SU-DHL-6 (cell line): ENCODE data around the gene SCT.

ENCODE experiments used
- EZH2phosphoT487 ChIP-seq: fragments of 200-600 bp; sonication (generic), shearing (Covaris generic); conservative IDR thresholded peaks from 2 replicates; pipeline ENCODE4 v1.6.1; 2018; ENCODE audit warnings: mild to moderate bottlenecking, antibody characterized with exemption, low read length, moderate library complexity, mixed read lengths
- TF ChIP-seq, protein P1 (sequence below): fragments of 200-600 bp; sonication (generic); IDR thresholded peaks from one replicate; pipeline ENCODE4 v1.5.1; 2017; ENCODE audit warnings: antibody characterized with exemption, mild to moderate bottlenecking, low read length, moderate library complexity; ENCODE audit not compliant: insufficient read depth, poor library complexity, severe bottlenecking

DNA sequence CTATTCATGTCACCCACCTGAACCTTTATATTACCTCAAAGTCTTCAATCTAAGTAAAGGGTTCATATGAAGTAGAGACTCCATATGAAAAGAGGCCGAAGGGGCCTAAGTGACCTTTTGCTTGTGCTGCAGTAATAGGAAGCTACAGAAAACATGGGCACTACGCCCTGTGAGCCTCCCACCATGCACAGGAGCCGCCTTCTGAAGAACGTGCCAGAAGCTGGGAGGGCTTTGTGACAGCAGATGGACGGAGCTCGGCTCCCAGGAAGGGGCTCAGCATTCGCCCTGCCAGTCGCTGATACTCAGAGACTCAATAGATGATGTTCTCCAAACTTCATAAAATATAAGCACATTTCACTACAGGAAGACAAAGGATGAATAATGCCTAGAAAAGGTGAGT lies 46.9 kb upstream of the SCT start:
- TF ChIP-seq, protein P1, sequence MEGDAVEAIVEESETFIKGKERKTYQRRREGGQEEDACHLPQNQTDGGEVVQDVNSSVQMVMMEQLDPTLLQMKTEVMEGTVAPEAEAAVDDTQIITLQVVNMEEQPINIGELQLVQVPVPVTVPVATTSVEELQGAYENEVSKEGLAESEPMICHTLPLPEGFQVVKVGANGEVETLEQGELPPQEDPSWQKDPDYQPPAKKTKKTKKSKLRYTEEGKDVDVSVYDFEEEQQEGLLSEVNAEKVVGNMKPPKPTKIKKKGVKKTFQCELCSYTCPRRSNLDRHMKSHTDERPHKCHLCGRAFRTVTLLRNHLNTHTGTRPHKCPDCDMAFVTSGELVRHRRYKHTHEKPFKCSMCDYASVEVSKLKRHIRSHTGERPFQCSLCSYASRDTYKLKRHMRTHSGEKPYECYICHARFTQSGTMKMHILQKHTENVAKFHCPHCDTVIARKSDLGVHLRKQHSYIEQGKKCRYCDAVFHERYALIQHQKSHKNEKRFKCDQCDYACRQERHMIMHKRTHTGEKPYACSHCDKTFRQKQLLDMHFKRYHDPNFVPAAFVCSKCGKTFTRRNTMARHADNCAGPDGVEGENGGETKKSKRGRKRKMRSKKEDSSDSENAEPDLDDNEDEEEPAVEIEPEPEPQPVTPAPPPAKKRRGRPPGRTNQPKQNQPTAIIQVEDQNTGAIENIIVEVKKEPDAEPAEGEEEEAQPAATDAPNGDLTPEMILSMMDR: no peak
- TF ChIP-seq EZH2phosphoT487: no peak
